Measurements from ENCODE around the gene SH2D1A.

The SH2D1A gene

GRCh38 chrX:124421898-124422655 is 75.7 kb downstream of the SH2D1A start:
- no peak for DNase-seq (ENCODE audit: low spot score)

Measured in Ammon's horn (tissue), 1 donor.